ENCODE data around the gene PACSIN3. TPM values are rescaled to one million over a fixed set of nuclear protein-coding genes. Genes with fewer than 3 reads are reported as not detected.

The PACSIN3 gene
- polyA plus RNA-seq, 1 donor (not counting 4 experiments of a cell fraction or from before 2014, with no cell fraction given), result 28.1 TPM

DNA sequence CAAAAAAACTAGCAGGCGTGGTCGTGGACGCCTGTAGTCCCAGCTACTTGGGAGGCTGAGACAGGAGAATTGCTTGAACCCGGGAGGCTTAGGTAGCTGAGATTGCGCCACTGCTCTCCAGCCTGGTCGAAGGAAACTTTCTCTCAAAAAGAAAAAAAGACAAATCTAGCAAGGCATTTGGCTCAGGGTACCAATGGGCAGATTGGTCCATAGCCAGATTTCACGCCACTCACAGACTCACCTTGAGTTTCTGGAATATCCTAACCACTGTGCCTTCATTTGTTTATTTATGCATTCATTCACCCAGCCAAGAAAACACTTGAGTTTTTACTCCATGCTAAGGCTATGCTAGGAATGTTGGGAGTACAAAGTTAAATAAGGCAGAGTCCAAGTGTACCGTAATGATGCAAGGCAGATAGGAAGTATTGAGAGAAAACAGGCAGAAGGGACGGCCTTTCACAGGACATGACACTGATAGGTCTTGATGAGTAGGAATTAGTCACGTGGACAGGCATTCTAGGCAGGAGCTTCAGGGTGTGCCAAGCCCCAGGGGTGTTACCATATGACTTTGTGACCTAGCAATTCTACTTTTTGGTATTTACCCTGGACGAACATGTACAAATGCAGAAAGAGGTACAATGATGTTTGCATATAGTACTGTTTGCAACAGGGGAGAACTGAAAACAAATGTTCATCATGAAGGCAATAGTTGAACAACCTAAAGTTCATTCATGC lies 3.0 kb upstream of the PACSIN3 start:
- DNase-seq (ENCODE audit: low read depth, low spot score) (peak; percentile 66), FAIRE-seq (peak; percentile 95)
- Histone ChIP-seq H3K9me3 (ENCODE audit: control insufficient read depth, low read depth, low read length) (no peaks in the 10 kb centered on the region), H3K4me1 (ENCODE audit: control insufficient read depth, extremely low read depth, insufficient read depth, low read length) (peaks cover 36% of the 10 kb centered on the region), H3K27me3 (ENCODE audit: control insufficient read depth, extremely low read depth, insufficient read depth, low read length) (no peaks in the 10 kb centered on the region), H4K20me1 (ENCODE audit: control insufficient read depth, extremely low read depth, insufficient read depth, low read length) (no peaks in the 10 kb centered on the region), H3K27ac (ENCODE audit: control insufficient read depth, insufficient read depth, low read length) (peak overlapping the region; percentile 5), H3K36me3 (ENCODE audit: control insufficient read depth in 2 of 2, extremely low read depth in 1 of 2, insufficient read depth in 2 of 2, low read length in 2 of 2) (peaks cover 0 to under 1% of the 10 kb centered on the region in 2 experiments), H3K79me2 (ENCODE audit: control insufficient read depth, insufficient read depth, low read length) (peaks cover 11% of the 10 kb centered on the region), H3K9me1 (ENCODE audit: control insufficient read depth, extremely low read depth, insufficient read depth, low read length) (peaks cover 2% of the 10 kb centered on the region), H3K4me3 (ENCODE audit: control insufficient read depth in 2 of 3, extremely low read depth in 1 of 3, insufficient read depth in 2 of 3, low read depth in 1 of 3, low read length in 3 of 3) (no peak overlapping the region), H2AFZ (ENCODE audit: control insufficient read depth, low read length) (no peak overlapping the region), H3K9ac (ENCODE audit: control insufficient read depth, extremely low read depth, insufficient read depth, low read length) (no peak overlapping the region), H3K4me2 (ENCODE audit: control insufficient read depth, extremely low read depth, insufficient read depth, low read depth, low read length) (peak overlapping the region; percentile 57)
- dilution Hi-C loops (cut with MboI; ENCODE audit: extremely low pct_ligation_motif_present, low sequenced_read_pairs), result no loop called here
- no peak for TF ChIP-seq CTCF (optimal IDR thresholded peaks at IDR 0.05 in 1 of 3, IDR thresholded peaks at IDR 0.05 in 1 of 3, conservative IDR thresholded peaks at IDR 0.05 in 1 of 3; ENCODE audit: extremely low read depth in 1 of 3, insufficient read depth in 2 of 3, low read length in 3 of 3)

DNA sequence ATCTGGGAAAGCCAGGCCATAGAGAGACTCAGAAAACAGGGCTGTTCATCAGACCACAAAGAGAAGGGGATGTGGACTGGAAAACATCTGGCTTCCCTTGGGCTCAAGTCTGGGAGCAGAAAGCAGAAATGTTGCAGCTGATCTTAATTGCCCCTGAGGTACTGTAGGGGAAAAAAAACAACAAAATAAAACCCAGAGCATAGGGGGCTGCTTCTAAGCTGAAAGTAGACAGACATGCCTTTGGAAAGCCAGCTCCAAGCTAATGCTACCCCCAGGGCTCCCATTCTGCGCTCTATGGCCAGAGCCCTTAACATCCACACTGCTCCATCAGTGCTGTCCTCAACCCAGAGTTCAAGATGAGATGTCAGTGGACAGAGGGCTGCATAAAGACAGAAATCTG lies 2.0 kb upstream of the PACSIN3 start:
- Histone ChIP-seq H3K27ac (ENCODE audit: control insufficient read depth, insufficient read depth, low read length) (no peak overlapping the region), H3K36me3 (ENCODE audit: control insufficient read depth in 2 of 2, extremely low read depth in 1 of 2, insufficient read depth in 2 of 2, low read length in 2 of 2) (peaks cover 2 to 5% of the 10 kb centered on the region in 2 experiments), H3K9ac (ENCODE audit: control insufficient read depth, extremely low read depth, insufficient read depth, low read length) (no peak overlapping the region), H2AFZ (ENCODE audit: control insufficient read depth, low read length) (no peak overlapping the region), H3K9me1 (ENCODE audit: control insufficient read depth, extremely low read depth, insufficient read depth, low read length) (peaks cover 2% of the 10 kb centered on the region), H3K9me3 (ENCODE audit: control insufficient read depth, low read depth, low read length) (no peaks in the 10 kb centered on the region), H3K27me3 (ENCODE audit: control insufficient read depth, extremely low read depth, insufficient read depth, low read length) (no peaks in the 10 kb centered on the region), H3K4me2 (ENCODE audit: control insufficient read depth, extremely low read depth, insufficient read depth, low read depth, low read length) (no peak overlapping the region), H3K4me1 (ENCODE audit: control insufficient read depth, extremely low read depth, insufficient read depth, low read length) (peaks cover 30% of the 10 kb centered on the region), H3K4me3 (ENCODE audit: control insufficient read depth in 2 of 3, extremely low read depth in 1 of 3, insufficient read depth in 2 of 3, low read depth in 1 of 3, low read length in 3 of 3) (no peak overlapping the region), H3K79me2 (ENCODE audit: control insufficient read depth, insufficient read depth, low read length) (peaks cover 20% of the 10 kb centered on the region), H4K20me1 (ENCODE audit: control insufficient read depth, extremely low read depth, insufficient read depth, low read length) (no peaks in the 10 kb centered on the region)
- dilution Hi-C loops (cut with MboI; ENCODE audit: extremely low pct_ligation_motif_present, low sequenced_read_pairs), result no loop called here
- DNase-seq (ENCODE audit: low read depth, low spot score) (no peak), FAIRE-seq (no peak)
- TF ChIP-seq EZH2 (IDR thresholded peaks at IDR 0.05; ENCODE audit: low read length) (no peak), CTCF (optimal IDR thresholded peaks at IDR 0.05 in 1 of 3, IDR thresholded peaks at IDR 0.05 in 1 of 3, conservative IDR thresholded peaks at IDR 0.05 in 1 of 3; ENCODE audit: extremely low read depth in 1 of 3, insufficient read depth in 2 of 3, low read length in 3 of 3) (no peak)
